HepG2 (cell line): ENCODE data around the gene C19orf73. TPM values are rescaled to one million over a fixed set of nuclear protein-coding genes. Genes with fewer than 3 reads are reported as not detected.

Experiments used
- BCL6 ChIP-seq: IDR thresholded peaks from 2 replicates; pipeline ENCODE4 v1.6.1; 2016; ENCODE audit warnings: missing genetic modification reagents, missing compliant biosample characterization
- CHD2 ChIP-seq: IDR thresholded peaks from 2 replicates; pipeline ENCODE4 v1.6.1; 2011; ENCODE audit warnings: low read depth, low read length, improper control_type of control experiment
- EEA1 ChIP-seq: sonication (generic); formaldehyde crosslinking; IDR thresholded peaks from 2 replicates; pipeline ENCODE4 v1.5.1; 2020; ENCODE audit warnings: mild to moderate bottlenecking, missing genetic modification reagents, borderline replicate concordance
- ELF3 ChIP-seq: IDR thresholded peaks from 2 replicates; pipeline ENCODE4 v1.6.1; 2016; ENCODE audit warnings: missing genetic modification reagents, missing compliant biosample characterization
- KDM6A ChIP-seq: IDR thresholded peaks from 2 replicates; pipeline ENCODE4 v1.6.1; 2016; ENCODE audit warnings: low read depth
- NBN ChIP-seq: fragments of 450-650 bp; conservative IDR thresholded peaks from 2 replicates; pipeline ENCODE4 v1.6.1; 2017
- NFYC ChIP-seq: IDR thresholded peaks from 2 replicates; pipeline ENCODE4 v1.6.1; 2016; ENCODE audit warnings: missing genetic modification reagents, missing compliant biosample characterization
- NKX3-1 ChIP-seq: sonication (generic); formaldehyde crosslinking; IDR thresholded peaks from 2 replicates; pipeline ENCODE4 v1.5.0; 2020; ENCODE audit warnings: missing genetic modification reagents
- NR3C1 ChIP-seq: sonication (generic); formaldehyde crosslinking; IDR thresholded peaks from 2 replicates; pipeline ENCODE4 v1.4.0; 2020; ENCODE audit warnings: missing genetic modification reagents
- PPARG ChIP-seq: conservative IDR thresholded peaks from 2 replicates; pipeline ENCODE4 v1.6.1; 2016; ENCODE audit warnings: missing biosample characterization, missing genetic modification reagents
- SALL2 ChIP-seq: sonication (generic); formaldehyde crosslinking; IDR thresholded peaks from 2 replicates; pipeline ENCODE4 v1.8.1; 2023; ENCODE audit warnings: mild to moderate bottlenecking, missing genetic modification reagents, inconsistent platforms
- SMARCE1 ChIP-seq: fragments of 450-650 bp; IDR thresholded peaks from 2 replicates; pipeline ENCODE4 v1.6.1; 2017; ENCODE audit warnings: borderline replicate concordance
- SMC3 ChIP-seq: IDR thresholded peaks from 2 replicates; pipeline ENCODE4 v1.6.1; 2011; ENCODE audit warnings: low read length, improper control_type of control experiment
- TCF12 ChIP-seq, 2 experiments: fragments of 450-650 bp in 1 of 2; sonication (generic) in 1 of 2; formaldehyde crosslinking in 1 of 2; IDR thresholded peaks; 2 replicates each; pipeline versions ENCODE4 v1.6.1 to v1.8.0; 2017 to 2022; ENCODE audit warnings: antibody characterized with exemption in 1 of 2, mild to moderate bottlenecking in 1 of 2, missing genetic modification reagents in 1 of 2, moderate library complexity in 1 of 2
- ZNF12 ChIP-seq: sonication (generic); formaldehyde crosslinking; IDR thresholded peaks from 2 replicates; pipeline ENCODE4 v1.5.0; 2020; ENCODE audit warnings: missing genetic modification reagents
- ZNF589 ChIP-seq: sonication (generic); formaldehyde crosslinking; conservative IDR thresholded peaks from 2 replicates; pipeline ENCODE4 v1.8.0; 2022; ENCODE audit warnings: mild to moderate bottlenecking, moderate library complexity, missing genetic modification reagents
- ZNF766 ChIP-seq: sonication (generic); formaldehyde crosslinking; IDR thresholded peaks from 2 replicates; pipeline ENCODE4 v1.5.0; 2020; ENCODE audit warnings: missing genetic modification reagents, borderline replicate concordance
- ZNF816 ChIP-seq: sonication (generic); formaldehyde crosslinking; IDR thresholded peaks from 2 replicates; pipeline ENCODE4 v1.8.0; 2022; ENCODE audit warnings: missing genetic modification reagents, mild to moderate bottlenecking, borderline replicate concordance
- polyA plus RNA-seq, 8 experiments: library from polyadenylated mRNA; depleted of rRNA in 3 of 8; stranded (reverse) in 7 of 8; unstranded in 1 of 8; fragments of >200 nt; fragmentation: Illumina TruSeq in 4 of 8; extraction: Trizol in 4 of 8; gene quantifications; 2 replicates each; pipeline versions ENCODE4 v1.2.1 to v1.2.3, GENCODE V29; 2011 to 2016; ENCODE audit warnings: low read depth in 4 of 8, missing spikeins in 1 of 8, mixed read lengths in 1 of 8; ENCODE audit not compliant: insufficient read depth in 1 of 8
- total RNA-seq, 5 experiments: library from RNA; depleted of rRNA; stranded (reverse); fragments of >200 nt; fragmentation: Illumina TruSeq; extraction: Trizol; gene quantifications; 2 replicates each; pipeline ENCODE4 v1.2.3, GENCODE V29; 2016; ENCODE audit warnings: low read depth in 1 of 5
- TF ChIP-seq, protein P1 (sequence below): sonication (generic); formaldehyde crosslinking; IDR thresholded peaks from 2 replicates; pipeline ENCODE4 v1.8.0; 2022; ENCODE audit warnings: mild to moderate bottlenecking, missing genetic modification reagents; ENCODE audit not compliant: insufficient replicate concordance
- TF ChIP-seq, protein P2 (sequence below): IDR thresholded peaks from 2 replicates; pipeline ENCODE4 v1.6.1; 2016; ENCODE audit warnings: low read depth
- TF ChIP-seq, protein P3 (sequence below): sonication (generic); formaldehyde crosslinking; IDR thresholded peaks from 2 replicates; pipeline ENCODE4 v1.4.0; 2020; ENCODE audit warnings: mild to moderate bottlenecking, missing genetic modification reagents
- TF ChIP-seq, protein P4 (sequence below): sonication (generic); formaldehyde crosslinking; IDR thresholded peaks from 2 replicates; pipeline ENCODE4 v1.4.0; 2020; ENCODE audit warnings: missing genetic modification reagents, borderline replicate concordance

Gene C19orf73
- total and polyA plus RNA-seq, 2 of the 13 experiments (the other 11 are each of a cell fraction or from before 2014, with no cell fraction given), result 1.4 to 1.5 TPM

DNA sequence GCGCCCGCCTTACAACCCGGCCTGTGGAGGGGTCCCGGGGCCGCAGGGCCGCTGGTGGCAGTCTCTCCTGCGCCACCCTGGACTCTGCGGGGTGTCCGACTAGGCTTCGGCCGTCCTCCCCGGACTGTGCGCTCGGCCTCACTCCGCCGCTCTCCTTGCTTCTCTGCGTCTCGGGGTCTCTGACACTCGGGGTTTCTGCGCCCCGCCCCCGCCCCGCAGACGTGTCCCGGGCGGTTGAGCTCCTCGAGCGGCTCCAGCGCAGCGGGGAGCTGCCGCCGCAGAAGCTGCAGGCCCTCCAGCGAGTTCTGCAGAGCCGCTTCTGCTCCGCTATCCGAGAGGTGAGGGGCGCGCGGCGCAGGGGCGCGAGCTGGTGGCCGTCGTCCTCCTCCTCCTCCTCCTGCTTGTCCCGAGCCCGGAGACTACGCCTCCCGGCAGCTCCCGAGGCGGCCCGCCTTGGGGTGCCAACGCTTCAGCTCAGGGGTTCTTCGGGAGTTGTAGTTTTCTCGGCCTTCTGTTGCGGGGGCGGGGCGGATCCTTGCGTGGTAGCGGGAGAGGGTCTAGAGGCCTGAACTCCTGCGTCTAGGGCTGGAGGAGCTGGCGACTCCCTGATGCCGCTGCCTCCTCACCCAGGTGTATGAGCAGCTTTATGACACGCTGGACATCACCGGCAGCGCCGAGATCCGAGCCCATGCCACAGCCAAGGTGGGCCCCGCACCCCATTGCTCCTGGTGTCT is 4.1 kb downstream of the C19orf73 start (continued):
- TF ChIP-seq, protein P1, sequence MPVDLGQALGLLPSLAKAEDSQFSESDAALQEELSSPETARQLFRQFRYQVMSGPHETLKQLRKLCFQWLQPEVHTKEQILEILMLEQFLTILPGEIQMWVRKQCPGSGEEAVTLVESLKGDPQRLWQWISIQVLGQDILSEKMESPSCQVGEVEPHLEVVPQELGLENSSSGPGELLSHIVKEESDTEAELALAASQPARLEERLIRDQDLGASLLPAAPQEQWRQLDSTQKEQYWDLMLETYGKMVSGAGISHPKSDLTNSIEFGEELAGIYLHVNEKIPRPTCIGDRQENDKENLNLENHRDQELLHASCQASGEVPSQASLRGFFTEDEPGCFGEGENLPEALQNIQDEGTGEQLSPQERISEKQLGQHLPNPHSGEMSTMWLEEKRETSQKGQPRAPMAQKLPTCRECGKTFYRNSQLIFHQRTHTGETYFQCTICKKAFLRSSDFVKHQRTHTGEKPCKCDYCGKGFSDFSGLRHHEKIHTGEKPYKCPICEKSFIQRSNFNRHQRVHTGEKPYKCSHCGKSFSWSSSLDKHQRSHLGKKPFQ, result no peak
- TF ChIP-seq SMARCE1, result no peak
- no peak for TF ChIP-seq CHD2
- no peak for TF ChIP-seq NBN
- no peak for TF ChIP-seq KDM6A (CRISPR knock-in tag)
- no peak for TF ChIP-seq SALL2 (CRISPR knock-in tag)
- TF ChIP-seq, protein P2, sequence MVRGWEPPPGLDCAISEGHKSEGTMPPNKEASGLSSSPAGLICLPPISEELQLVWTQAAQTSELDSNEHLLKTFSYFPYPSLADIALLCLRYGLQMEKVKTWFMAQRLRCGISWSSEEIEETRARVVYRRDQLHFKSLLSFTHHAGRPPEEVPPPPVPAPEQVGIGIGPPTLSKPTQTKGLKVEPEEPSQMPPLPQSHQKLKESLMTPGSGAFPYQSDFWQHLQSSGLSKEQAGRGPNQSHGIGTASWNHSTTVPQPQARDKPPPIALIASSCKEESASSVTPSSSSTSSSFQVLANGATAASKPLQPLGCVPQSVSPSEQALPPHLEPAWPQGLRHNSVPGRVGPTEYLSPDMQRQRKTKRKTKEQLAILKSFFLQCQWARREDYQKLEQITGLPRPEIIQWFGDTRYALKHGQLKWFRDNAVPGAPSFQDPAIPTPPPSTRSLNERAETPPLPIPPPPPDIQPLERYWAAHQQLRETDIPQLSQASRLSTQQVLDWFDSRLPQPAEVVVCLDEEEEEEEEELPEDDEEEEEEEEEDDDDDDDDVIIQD (CRISPR knock-in tag), result no peak
- TF ChIP-seq NR3C1, result no peak
- no peak for TF ChIP-seq ELF3 (CRISPR knock-in tag)
- no peak for TF ChIP-seq PPARG
- TF ChIP-seq SMC3, result no peak
- no peak for TF ChIP-seq NFYC
- TF ChIP-seq, protein P3, sequence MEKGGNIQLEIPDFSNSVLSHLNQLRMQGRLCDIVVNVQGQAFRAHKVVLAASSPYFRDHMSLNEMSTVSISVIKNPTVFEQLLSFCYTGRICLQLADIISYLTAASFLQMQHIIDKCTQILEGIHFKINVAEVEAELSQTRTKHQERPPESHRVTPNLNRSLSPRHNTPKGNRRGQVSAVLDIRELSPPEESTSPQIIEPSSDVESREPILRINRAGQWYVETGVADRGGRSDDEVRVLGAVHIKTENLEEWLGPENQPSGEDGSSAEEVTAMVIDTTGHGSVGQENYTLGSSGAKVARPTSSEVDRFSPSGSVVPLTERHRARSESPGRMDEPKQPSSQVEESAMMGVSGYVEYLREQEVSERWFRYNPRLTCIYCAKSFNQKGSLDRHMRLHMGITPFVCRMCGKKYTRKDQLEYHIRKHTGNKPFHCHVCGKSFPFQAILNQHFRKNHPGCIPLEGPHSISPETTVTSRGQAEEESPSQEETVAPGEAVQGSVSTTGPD (CRISPR knock-in tag), result no peak
- no peak for TF ChIP-seq BCL6 (CRISPR knock-in tag)
- no peak for TF ChIP-seq ZNF766 (CRISPR knock-in tag)
- no peak for TF ChIP-seq ZNF12 (CRISPR knock-in tag)
- TF ChIP-seq, protein P4, sequence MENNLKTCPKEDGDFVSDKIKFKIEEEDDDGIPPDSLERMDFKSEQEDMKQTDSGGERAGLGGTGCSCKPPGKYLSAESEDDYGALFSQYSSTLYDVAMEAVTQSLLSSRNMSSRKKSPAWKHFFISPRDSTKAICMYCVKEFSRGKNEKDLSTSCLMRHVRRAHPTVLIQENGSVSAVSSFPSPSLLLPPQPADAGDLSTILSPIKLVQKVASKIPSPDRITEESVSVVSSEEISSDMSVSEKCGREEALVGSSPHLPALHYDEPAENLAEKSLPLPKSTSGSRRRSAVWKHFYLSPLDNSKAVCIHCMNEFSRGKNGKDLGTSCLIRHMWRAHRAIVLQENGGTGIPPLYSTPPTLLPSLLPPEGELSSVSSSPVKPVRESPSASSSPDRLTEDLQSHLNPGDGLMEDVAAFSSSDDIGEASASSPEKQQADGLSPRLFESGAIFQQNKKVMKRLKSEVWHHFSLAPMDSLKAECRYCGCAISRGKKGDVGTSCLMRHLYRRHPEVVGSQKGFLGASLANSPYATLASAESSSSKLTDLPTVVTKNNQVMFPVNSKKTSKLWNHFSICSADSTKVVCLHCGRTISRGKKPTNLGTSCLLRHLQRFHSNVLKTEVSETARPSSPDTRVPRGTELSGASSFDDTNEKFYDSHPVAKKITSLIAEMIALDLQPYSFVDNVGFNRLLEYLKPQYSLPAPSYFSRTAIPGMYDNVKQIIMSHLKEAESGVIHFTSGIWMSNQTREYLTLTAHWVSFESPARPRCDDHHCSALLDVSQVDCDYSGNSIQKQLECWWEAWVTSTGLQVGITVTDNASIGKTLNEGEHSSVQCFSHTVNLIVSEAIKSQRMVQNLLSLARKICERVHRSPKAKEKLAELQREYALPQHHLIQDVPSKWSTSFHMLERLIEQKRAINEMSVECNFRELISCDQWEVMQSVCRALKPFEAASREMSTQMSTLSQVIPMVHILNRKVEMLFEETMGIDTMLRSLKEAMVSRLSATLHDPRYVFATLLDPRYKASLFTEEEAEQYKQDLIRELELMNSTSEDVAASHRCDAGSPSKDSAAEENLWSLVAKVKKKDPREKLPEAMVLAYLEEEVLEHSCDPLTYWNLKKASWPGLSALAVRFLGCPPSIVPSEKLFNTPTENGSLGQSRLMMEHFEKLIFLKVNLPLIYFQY (CRISPR knock-in tag), result no peak
- TF ChIP-seq EEA1, result no peak
- no peak for TF ChIP-seq ZNF816 (CRISPR knock-in tag)
- no peak for TF ChIP-seq ZNF589 (CRISPR knock-in tag)
- TF ChIP-seq TCF12 (IDR thresholded peaks at IDR 0.05), result no peak
- TF ChIP-seq TCF12 (CRISPR knock-in tag; IDR thresholded peaks at IDR 0.05), result no peak
- no peak for TF ChIP-seq NKX3-1 (CRISPR knock-in tag)
